ENCODE results near the gene OR2H1. TPM values are rescaled to one million over a fixed set of nuclear protein-coding genes. Genes with fewer than 3 reads are reported as not detected.

The OR2H1 gene
- total and polyA plus RNA-seq, 12 donors = not detected

DNA sequence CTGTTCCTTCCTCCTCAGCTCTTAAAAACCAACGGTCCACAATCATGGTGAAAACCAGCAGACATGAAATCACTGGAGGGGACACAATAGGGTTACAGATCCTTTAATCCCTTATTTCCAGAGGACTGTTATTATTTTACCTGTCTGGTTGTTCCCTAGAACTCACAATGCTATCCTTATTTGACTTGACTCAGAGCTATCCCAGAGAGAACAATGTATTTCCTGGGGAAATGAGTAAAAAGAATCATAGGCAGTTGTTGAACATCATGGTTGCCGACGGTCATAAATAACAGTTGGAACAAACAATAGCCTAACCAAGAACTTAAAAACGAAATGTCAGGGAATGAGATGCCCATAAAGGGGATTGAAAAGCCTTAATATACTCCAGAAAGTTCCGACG is 9.3 kb downstream of the OR2H1 start:
- no peak overlapping the region for H3K4me3 ChIP-seq
- no peak for TF ChIP-seq POLR2A (IDR thresholded peaks at IDR 0.05)
- TF ChIP-seq, protein P1, sequence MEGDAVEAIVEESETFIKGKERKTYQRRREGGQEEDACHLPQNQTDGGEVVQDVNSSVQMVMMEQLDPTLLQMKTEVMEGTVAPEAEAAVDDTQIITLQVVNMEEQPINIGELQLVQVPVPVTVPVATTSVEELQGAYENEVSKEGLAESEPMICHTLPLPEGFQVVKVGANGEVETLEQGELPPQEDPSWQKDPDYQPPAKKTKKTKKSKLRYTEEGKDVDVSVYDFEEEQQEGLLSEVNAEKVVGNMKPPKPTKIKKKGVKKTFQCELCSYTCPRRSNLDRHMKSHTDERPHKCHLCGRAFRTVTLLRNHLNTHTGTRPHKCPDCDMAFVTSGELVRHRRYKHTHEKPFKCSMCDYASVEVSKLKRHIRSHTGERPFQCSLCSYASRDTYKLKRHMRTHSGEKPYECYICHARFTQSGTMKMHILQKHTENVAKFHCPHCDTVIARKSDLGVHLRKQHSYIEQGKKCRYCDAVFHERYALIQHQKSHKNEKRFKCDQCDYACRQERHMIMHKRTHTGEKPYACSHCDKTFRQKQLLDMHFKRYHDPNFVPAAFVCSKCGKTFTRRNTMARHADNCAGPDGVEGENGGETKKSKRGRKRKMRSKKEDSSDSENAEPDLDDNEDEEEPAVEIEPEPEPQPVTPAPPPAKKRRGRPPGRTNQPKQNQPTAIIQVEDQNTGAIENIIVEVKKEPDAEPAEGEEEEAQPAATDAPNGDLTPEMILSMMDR (IDR thresholded peaks at IDR 0.05) = no peak
- no peaks in the 10 kb centered on the region for H3K36me3 ChIP-seq (replicated peaks in 1 of 2)
- intact Hi-C loops (cut with DNase I) = no loop called here
- 45 to 59% (median 55%) methylated on average over 6 of the region's 6 CpGs for WGBS, 4 donors
- H3K9me3 ChIP-seq (replicated peaks in 1 of 3) = no peaks in the 10 kb centered on the region
- no peak overlapping the region for H3K27ac ChIP-seq
- DNase-seq = no peak
- no peaks in the 10 kb centered on the region for H3K4me1 ChIP-seq (replicated peaks in 1 of 2)
- no peaks in the 10 kb centered on the region for H3K27me3 ChIP-seq

DNA sequence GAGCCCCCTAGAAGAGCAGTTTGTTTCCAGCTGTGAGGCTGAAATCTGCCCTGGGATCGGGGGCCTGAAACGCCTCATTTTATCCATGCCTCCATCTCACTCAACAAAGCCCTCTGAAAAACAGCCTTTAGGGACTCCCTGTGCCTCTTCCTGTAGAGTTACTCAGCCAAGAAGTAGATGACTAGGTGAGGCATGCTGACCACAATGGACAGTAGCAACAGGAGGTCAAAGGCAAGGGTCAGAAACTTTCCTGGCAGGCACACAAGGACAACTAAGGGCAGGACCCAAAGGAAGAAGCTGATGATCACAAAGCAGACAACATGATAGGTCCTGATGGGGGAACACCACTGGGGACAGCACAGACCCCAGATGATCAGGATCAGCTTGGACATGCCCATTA is 18.0 kb downstream of the OR2H1 start:
- no peaks in the 10 kb centered on the region for H3K27me3 ChIP-seq
- WGBS, 4 donors = 55 to 90% (median 62%) methylated on average over 2 of the region's 2 CpGs
- no peaks in the 10 kb centered on the region for H3K36me3 ChIP-seq (replicated peaks in 1 of 2)

GRCh38 chr6:29477923-29478450 is 21.0 kb downstream of the OR2H1 start:
- H3K36me3 ChIP-seq (replicated peaks in 1 of 2) = no peaks in the 10 kb centered on the region
- intact Hi-C loops (cut with DNase I) = no loop called here
- WGBS, 4 donors = 51 to 69% (median 64%) methylated on average over 5 of the region's 5 CpGs
- TF ChIP-seq POLR2A (IDR thresholded peaks at IDR 0.05) = no peak
- TF ChIP-seq, protein P1 (IDR thresholded peaks at IDR 0.05) = no peak
- H3K4me3 ChIP-seq = no peak overlapping the region
- H3K9me3 ChIP-seq (replicated peaks in 1 of 3) = no peaks in the 10 kb centered on the region
- DNase-seq = no peak
- H3K4me1 ChIP-seq (replicated peaks in 1 of 2) = no peaks in the 10 kb centered on the region
- no peak overlapping the region for H3K27ac ChIP-seq
- H3K27me3 ChIP-seq = no peaks in the 10 kb centered on the region

More for the DNA sequence above, 18.0 kb downstream of the OR2H1 start:
- Histone ChIP-seq H3K27ac (no peak overlapping the region), H3K9me3 (replicated peaks in 1 of 3) (no peaks in the 10 kb centered on the region), H3K4me1 (replicated peaks in 1 of 2) (no peaks in the 10 kb centered on the region), H3K4me3 (no peak overlapping the region)
- intact Hi-C loops (cut with DNase I) = no loop called here
- no peak for DNase-seq
- TF ChIP-seq, protein P1 (IDR thresholded peaks at IDR 0.05) = no peak
- no peak for TF ChIP-seq POLR2A (IDR thresholded peaks at IDR 0.05)

- H3K36me3 ChIP-seq (replicated peaks in 1 of 2) = no peaks in the 10 kb centered on the region
- no peaks in the 10 kb centered on the region for H3K9me3 ChIP-seq (replicated peaks in 1 of 3)
- no peak for DNase-seq
- H3K27ac ChIP-seq = no peak overlapping the region
- H3K27me3 ChIP-seq = no peaks in the 10 kb centered on the region
- TF ChIP-seq POLR2A (IDR thresholded peaks at IDR 0.05) = no peak
- TF ChIP-seq, protein P1 (IDR thresholded peaks at IDR 0.05) = no peak
- intact Hi-C loops (cut with DNase I) = no loop called here
- H3K4me3 ChIP-seq = no peak overlapping the region
- 64 to 88% (median 81%) methylated on average over 5 of the region's 5 CpGs for WGBS, 4 donors
- H3K4me1 ChIP-seq (replicated peaks in 1 of 2) = no peaks in the 10 kb centered on the region
Measured at GRCh38 chr6:29478740-29479139, 21.8 kb downstream of the OR2H1 start.

Data from adrenal gland (tissue), 12 donors.